ENCODE results near the gene SMC1B.

- TF ChIP-seq CTCF (IDR thresholded peaks at IDR 0.05) (no peak), ZFX (IDR thresholded peaks at IDR 0.05; ENCODE audit: borderline replicate concordance) (no peak)
These were observed 5.4 kb upstream of the SMC1B start for GRCh38 chr22:45418770-45419138.

All from 22Rv1 (cell line).